Chondrocyte (in vitro differentiated cells): ENCODE results near the gene LST1. TPM values are rescaled to one million over a fixed set of nuclear protein-coding genes. Genes with fewer than 3 reads are reported as not detected.

Experiments used
- DNase-seq: peaks from one replicate; pipeline ENCODE4 v3.0.0; 2021; ENCODE audit warnings: mixed read lengths, low spot score
- H3K27ac Mint-ChIP-seq: one replicate; pipeline ENCODE4 v1.8.0; 2021; ENCODE audit warnings: mild to moderate bottlenecking, moderate library complexity, mixed read lengths; ENCODE audit not compliant: unreplicated experiment
- H3K27me3 Mint-ChIP-seq: 2 replicates; pipeline ENCODE4 v1.8.0; 2021; ENCODE audit warnings: low read depth, mixed read lengths
- H3K36me3 Mint-ChIP-seq: 2 replicates; pipeline ENCODE4 v1.8.0; 2021; ENCODE audit warnings: low read depth, mixed read lengths
- H3K4me1 Mint-ChIP-seq: 2 replicates; pipeline ENCODE4 v1.8.0; 2021; ENCODE audit warnings: low read depth, mild to moderate bottlenecking, mixed read lengths
- H3K4me3 Mint-ChIP-seq: one replicate; pipeline ENCODE4 v1.8.0; 2021; ENCODE audit warnings: mild to moderate bottlenecking, moderate library complexity, mixed read lengths; ENCODE audit not compliant: unreplicated experiment
- H3K9me3 Mint-ChIP-seq: 2 replicates; pipeline ENCODE4 v1.8.0; 2021; ENCODE audit warnings: low read depth, mixed read lengths
- total RNA-seq: library from RNA; stranded (reverse); gene quantifications from 3 replicates; pipeline ENCODE4 v1.2.1, GENCODE V29; 2021
- TF ChIP-seq, protein P1 (sequence below): fragments of 200-600 bp; sonication (generic); IDR thresholded peaks from 2 replicates; pipeline ENCODE4 v1.5.0; 2021; ENCODE audit warnings: antibody characterized with exemption, mild to moderate bottlenecking, moderate library complexity

Gene LST1
- total RNA-seq, 1 donor from 2014 or later, result not detected

DNA sequence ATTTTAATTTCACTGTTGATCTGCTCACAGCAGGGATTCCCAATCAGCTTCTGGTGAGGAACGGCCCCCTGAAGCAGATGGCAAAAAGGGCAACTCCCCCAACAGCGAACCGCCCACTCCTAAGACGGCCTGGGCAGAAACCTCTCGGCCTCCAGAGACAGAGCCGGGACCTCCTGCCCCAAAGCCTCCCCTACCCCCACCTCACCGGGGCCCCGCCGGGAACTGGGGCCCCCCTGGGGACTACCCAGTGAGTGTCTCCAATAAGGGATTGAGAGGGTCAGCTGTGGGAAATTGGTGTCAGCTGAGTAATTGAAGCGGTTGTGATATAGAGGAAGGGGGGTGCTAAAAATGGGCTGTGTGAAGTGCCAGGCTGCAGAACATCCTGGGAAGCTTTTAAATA, 40.9 kb downstream of the LST1 start:
- H3K27me3 Mint-ChIP-seq, result no peaks in the 10 kb centered on the region
- peaks cover 58% of the 10 kb centered on the region for H3K36me3 Mint-ChIP-seq
- no peaks in the 10 kb centered on the region for H3K9me3 Mint-ChIP-seq
- no peak for DNase-seq
- H3K4me3 Mint-ChIP-seq, result no peak overlapping the region
- H3K27ac Mint-ChIP-seq, result no peak overlapping the region
- TF ChIP-seq, protein P1, sequence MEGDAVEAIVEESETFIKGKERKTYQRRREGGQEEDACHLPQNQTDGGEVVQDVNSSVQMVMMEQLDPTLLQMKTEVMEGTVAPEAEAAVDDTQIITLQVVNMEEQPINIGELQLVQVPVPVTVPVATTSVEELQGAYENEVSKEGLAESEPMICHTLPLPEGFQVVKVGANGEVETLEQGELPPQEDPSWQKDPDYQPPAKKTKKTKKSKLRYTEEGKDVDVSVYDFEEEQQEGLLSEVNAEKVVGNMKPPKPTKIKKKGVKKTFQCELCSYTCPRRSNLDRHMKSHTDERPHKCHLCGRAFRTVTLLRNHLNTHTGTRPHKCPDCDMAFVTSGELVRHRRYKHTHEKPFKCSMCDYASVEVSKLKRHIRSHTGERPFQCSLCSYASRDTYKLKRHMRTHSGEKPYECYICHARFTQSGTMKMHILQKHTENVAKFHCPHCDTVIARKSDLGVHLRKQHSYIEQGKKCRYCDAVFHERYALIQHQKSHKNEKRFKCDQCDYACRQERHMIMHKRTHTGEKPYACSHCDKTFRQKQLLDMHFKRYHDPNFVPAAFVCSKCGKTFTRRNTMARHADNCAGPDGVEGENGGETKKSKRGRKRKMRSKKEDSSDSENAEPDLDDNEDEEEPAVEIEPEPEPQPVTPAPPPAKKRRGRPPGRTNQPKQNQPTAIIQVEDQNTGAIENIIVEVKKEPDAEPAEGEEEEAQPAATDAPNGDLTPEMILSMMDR, result no peak
- peaks cover 15% of the 10 kb centered on the region for H3K4me1 Mint-ChIP-seq

- Mint-ChIP-seq H3K9me3 (no peaks in the 10 kb centered on the region), H3K27ac (peak overlapping the region; percentile 49), H3K36me3 (peaks cover 58% of the 10 kb centered on the region), H3K27me3 (no peaks in the 10 kb centered on the region), H3K4me1 (peaks cover 7% of the 10 kb centered on the region), H3K4me3 (no peak overlapping the region)
- TF ChIP-seq, protein P1, result no peak
- no peak for DNase-seq
Measured at GRCh38 chr6:31627690-31628287, 41.7 kb downstream of the LST1 start.

DNA sequence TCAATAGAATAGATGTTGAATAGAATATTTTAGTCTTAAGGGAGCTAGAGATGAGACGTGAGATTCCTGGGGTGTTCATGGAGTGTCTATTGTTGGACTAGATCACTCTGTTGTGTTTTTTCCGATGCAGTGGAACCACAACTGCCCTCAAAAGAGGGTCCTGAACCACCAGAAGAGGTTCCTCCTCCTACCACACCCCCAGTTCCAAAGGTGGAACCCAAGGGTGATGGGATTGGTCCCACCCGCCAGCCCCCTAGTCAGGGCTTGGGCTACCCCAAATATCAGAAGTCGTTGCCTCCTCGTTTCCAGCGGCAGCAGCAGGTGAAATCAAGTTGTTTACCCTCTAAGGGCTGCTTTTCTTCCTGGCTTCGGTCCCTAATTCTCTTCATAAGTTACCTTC, 42.9 kb downstream of the LST1 start:
- Mint-ChIP-seq H3K27me3 (no peaks in the 10 kb centered on the region), H3K27ac (peak overlapping the region; percentile 83), H3K4me3 (no peak overlapping the region), H3K36me3 (peaks cover 57% of the 10 kb centered on the region), H3K9me3 (no peaks in the 10 kb centered on the region), H3K4me1 (no peaks in the 10 kb centered on the region)
- DNase-seq, result no peak
- TF ChIP-seq, protein P1, result no peak

DNA sequence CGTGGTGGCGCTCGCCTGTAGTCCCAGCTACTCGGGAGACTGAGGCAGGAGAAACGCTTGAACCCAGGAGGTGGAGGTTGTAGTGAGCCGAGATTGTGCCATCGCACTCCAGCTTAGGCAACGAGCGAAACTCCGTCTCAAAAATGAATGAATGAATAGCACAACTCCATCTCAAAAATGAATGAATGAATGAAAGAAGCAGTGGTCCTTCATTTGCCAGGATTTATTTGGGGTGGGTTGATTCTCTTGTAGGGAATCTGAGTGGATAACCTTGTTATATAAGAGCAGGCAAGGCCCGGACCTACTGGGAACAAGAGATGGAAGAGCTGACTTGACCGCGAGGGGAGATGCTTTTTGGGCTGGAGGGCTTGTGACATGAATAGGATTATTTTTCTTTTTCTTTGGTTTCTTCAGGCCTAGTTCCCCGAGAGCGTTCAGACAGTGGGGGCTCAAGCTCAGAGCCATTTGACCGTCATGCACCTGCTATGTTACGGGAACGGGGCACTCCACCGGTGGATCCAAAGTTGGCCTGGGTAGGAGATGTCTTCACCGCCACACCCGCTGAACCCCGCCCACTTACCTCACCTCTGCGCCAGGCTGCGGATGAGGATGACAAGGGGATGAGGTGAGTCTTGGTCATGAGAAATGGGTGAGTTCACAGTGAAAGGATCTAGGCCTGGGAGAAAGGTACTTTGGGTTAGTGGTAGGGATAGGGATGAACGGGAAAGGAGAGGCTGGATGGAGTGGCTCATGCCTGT, 44.3 kb downstream of the LST1 start:
- H3K4me3 Mint-ChIP-seq, result no peak overlapping the region
- H3K36me3 Mint-ChIP-seq, result peaks cover 54% of the 10 kb centered on the region
- H3K4me1 Mint-ChIP-seq, result no peaks in the 10 kb centered on the region
- DNase-seq, result no peak
- H3K27ac Mint-ChIP-seq, result no peak overlapping the region
- TF ChIP-seq, protein P1, result no peak
- H3K9me3 Mint-ChIP-seq, result no peaks in the 10 kb centered on the region
- no peaks in the 10 kb centered on the region for H3K27me3 Mint-ChIP-seq

GRCh38 chr6:31631209-31631608, 45.1 kb downstream of the LST1 start:
- Mint-ChIP-seq H3K4me1 (no peaks in the 10 kb centered on the region), H3K4me3 (no peak overlapping the region), H3K9me3 (no peaks in the 10 kb centered on the region), H3K36me3 (peaks cover 52% of the 10 kb centered on the region), H3K27ac (peak overlapping the region; percentile 60), H3K27me3 (no peaks in the 10 kb centered on the region)
- TF ChIP-seq, protein P1, result no peak
- no peak for DNase-seq
